ENCODE data around the gene GUCA1A.

GUCA1A gene

GRCh38 chr6:42129360-42129676 is 43.8 kb upstream of the GUCA1A start:
- H3K4me3 ChIP-seq (replicated peaks; ENCODE audit: low read depth, low read length), result no peak overlapping the region
- TF ChIP-seq CTCF (IDR thresholded peaks at IDR 0.05; ENCODE audit: low read length, missing control alignments), result no peak
- DNase-seq (ENCODE audit: low read depth), result no peak

- DNase-seq (ENCODE audit: low read depth), result peak; percentile 71
- H3K4me3 ChIP-seq (replicated peaks; ENCODE audit: low read depth, low read length), result no peak overlapping the region
- no peak for TF ChIP-seq CTCF (IDR thresholded peaks at IDR 0.05; ENCODE audit: low read length, missing control alignments)
These were observed 41.6 kb upstream of the GUCA1A start for GRCh38 chr6:42131531-42131930.

GRCh38 chr6:42133926-42134325 is 39.2 kb upstream of the GUCA1A start:
- no peak overlapping the region for H3K4me3 ChIP-seq (replicated peaks; ENCODE audit: low read depth, low read length)

GRCh38 chr6:42135161-42135560 is 38.0 kb upstream of the GUCA1A start:
- H3K4me3 ChIP-seq (replicated peaks; ENCODE audit: low read depth, low read length), result no peak overlapping the region
- TF ChIP-seq CTCF (IDR thresholded peaks at IDR 0.05; ENCODE audit: low read length, missing control alignments), result no peak
- no peak for DNase-seq (ENCODE audit: low read depth)

More at GRCh38 chr6:42133926-42134325, 39.2 kb upstream of the GUCA1A start:
- TF ChIP-seq CTCF (IDR thresholded peaks at IDR 0.05; ENCODE audit: low read length, missing control alignments), result no peak
- no peak for DNase-seq (ENCODE audit: low read depth)

- H3K4me3 ChIP-seq (replicated peaks; ENCODE audit: low read depth, low read length), result no peak overlapping the region
- DNase-seq (ENCODE audit: low read depth), result no peak
- TF ChIP-seq CTCF (IDR thresholded peaks at IDR 0.05; ENCODE audit: low read length, missing control alignments), result no peak
These were observed 37.4 kb upstream of the GUCA1A start for GRCh38 chr6:42135722-42136121.

GRCh38 chr6:42136508-42137193 is 36.5 kb upstream of the GUCA1A start:
- peak; percentile 13 for TF ChIP-seq CTCF (IDR thresholded peaks at IDR 0.05; ENCODE audit: low read length, missing control alignments)
- peak; percentile 55 for DNase-seq (ENCODE audit: low read depth)
- no peak overlapping the region for H3K4me3 ChIP-seq (replicated peaks; ENCODE audit: low read depth, low read length)

- no peak for DNase-seq (ENCODE audit: low read depth)
- no peak overlapping the region for H3K4me3 ChIP-seq (replicated peaks; ENCODE audit: low read depth, low read length)
- no peak for TF ChIP-seq CTCF (IDR thresholded peaks at IDR 0.05; ENCODE audit: low read length, missing control alignments)
These were observed 35.9 kb upstream of the GUCA1A start for GRCh38 chr6:42137194-42137753.
